ENCODE measurements around the gene TUBGCP5.

TUBGCP5 gene

GRCh38 chr15:22980189-22981050 is 58.9 kb downstream of the TUBGCP5 start, which contains the start of gene CYFIP1:
CYFIP1 (minus strand) TSS chr15:22980368; CDS start chr15:22947285, 33,083 bp downstream.
- DNase-seq (ENCODE audit: extremely low spot score, insufficient read length, low read depth) (no peak), FAIRE-seq (no peak)

GRCh38 chr15:22979238-22980188 is 59.9 kb downstream of the TUBGCP5 start:
- no peak for DNase-seq (ENCODE audit: extremely low spot score, insufficient read length, low read depth)
- no peak for FAIRE-seq

GRCh38 chr15:22978691-22979237 is 60.6 kb downstream of the TUBGCP5 start:
- DNase-seq (ENCODE audit: extremely low spot score, insufficient read length, low read depth), result no peak
- FAIRE-seq, result no peak

GRCh38 chr15:22974745-22975144 is 64.6 kb downstream of the TUBGCP5 start:
- FAIRE-seq (no peak), DNase-seq (ENCODE audit: extremely low spot score, insufficient read length, low read depth) (no peak)

GRCh38 chr15:22973987-22974386 is 65.4 kb downstream of the TUBGCP5 start:
- no peak for DNase-seq (ENCODE audit: extremely low spot score, insufficient read length, low read depth)
- no peak for FAIRE-seq

- FAIRE-seq (no peak), DNase-seq (ENCODE audit: extremely low spot score, insufficient read length, low read depth) (no peak)
Observed at GRCh38 chr15:22973286-22973685, 66.1 kb downstream of the TUBGCP5 start.

- FAIRE-seq (no peak), DNase-seq (ENCODE audit: extremely low spot score, insufficient read length, low read depth) (no peak)
Observed at GRCh38 chr15:22969489-22969888, 69.9 kb downstream of the TUBGCP5 start.

- no peak for DNase-seq (ENCODE audit: extremely low spot score, insufficient read length, low read depth)
- no peak for FAIRE-seq
Observed at GRCh38 chr15:22968366-22968765, 71.0 kb downstream of the TUBGCP5 start.

GRCh38 chr15:22967084-22967770 is 72.1 kb downstream of the TUBGCP5 start:
- DNase-seq (ENCODE audit: extremely low spot score, insufficient read length, low read depth) (no peak), FAIRE-seq (no peak)

- DNase-seq (ENCODE audit: extremely low spot score, insufficient read length, low read depth) (no peak), FAIRE-seq (no peak)
Observed at GRCh38 chr15:22966321-22967083, 72.9 kb downstream of the TUBGCP5 start.

GRCh38 chr15:22963641-22964040 is 75.7 kb downstream of the TUBGCP5 start:
- FAIRE-seq (no peak), DNase-seq (ENCODE audit: extremely low spot score, insufficient read length, low read depth) (no peak)

- DNase-seq (ENCODE audit: extremely low spot score, insufficient read length, low read depth), result no peak
- FAIRE-seq, result no peak
Observed at GRCh38 chr15:22962611-22963010, 76.8 kb downstream of the TUBGCP5 start.

GRCh38 chr15:22961762-22962161 is 77.6 kb downstream of the TUBGCP5 start:
- DNase-seq (ENCODE audit: extremely low spot score, insufficient read length, low read depth) (no peak), FAIRE-seq (no peak)

- FAIRE-seq (no peak), DNase-seq (ENCODE audit: extremely low spot score, insufficient read length, low read depth) (no peak)
Observed at GRCh38 chr15:22960556-22960955, 78.8 kb downstream of the TUBGCP5 start.

GRCh38 chr15:22960126-22960525 is 79.2 kb downstream of the TUBGCP5 start:
- FAIRE-seq, result no peak
- no peak for DNase-seq (ENCODE audit: extremely low spot score, insufficient read length, low read depth)

- no peak for FAIRE-seq
- DNase-seq (ENCODE audit: extremely low spot score, insufficient read length, low read depth), result no peak
Observed at GRCh38 chr15:22959321-22960101, 79.9 kb downstream of the TUBGCP5 start.

GRCh38 chr15:22958487-22959280 is 80.7 kb downstream of the TUBGCP5 start:
- FAIRE-seq (no peak), DNase-seq (ENCODE audit: extremely low spot score, insufficient read length, low read depth) (no peak)

GRCh38 chr15:22956978-22957260 is 82.5 kb downstream of the TUBGCP5 start:
- no peak for FAIRE-seq

More at GRCh38 chr15:22956978-22957260, 82.5 kb downstream of the TUBGCP5 start:
- DNase-seq (ENCODE audit: extremely low spot score, insufficient read length, low read depth), result no peak

All from GM18507 (cell line).